Calu3 (cell line): ENCODE measurements around the gene ARHGEF10L. TPM values are rescaled to one million over a fixed set of nuclear protein-coding genes. Genes with fewer than 3 reads are reported as not detected.
A peak's percentile ranks its signal among the peaks of the same experiment; 100 is the strongest.

Experiments
- BruUV-seq: library from RNA; stranded (reverse); fragments of 400-500 nt; replicated peaks from 2 replicates; lab custom pipeline; 2021; lab: Mats Ljungman, UMichigan
- CTCF ChIA-PET: fragments of 300-600 bp; sonication (Branson Sonifier 250); formaldehyde crosslinking; loops from one replicate; lab custom pipeline; 2022; ENCODE audit warnings: antibody characterized with exemption; lab: Charles Lee
- DNase-seq: peaks from one replicate; pipeline ENCODE4 v3.0.0; 2022
- H3K27ac Mint-ChIP-seq: one replicate; pipeline ENCODE4 v1.8.0; 2022; ENCODE audit warnings: mixed read lengths; ENCODE audit not compliant: unreplicated experiment
- H3K27me3 Mint-ChIP-seq: one replicate; pipeline ENCODE4 v1.8.0; 2022; ENCODE audit warnings: mixed read lengths; ENCODE audit not compliant: unreplicated experiment
- H3K36me3 Mint-ChIP-seq: one replicate; pipeline ENCODE4 v1.8.0; 2022; ENCODE audit warnings: mild to moderate bottlenecking, moderate library complexity, mixed read lengths; ENCODE audit not compliant: insufficient read depth, unreplicated experiment
- H3K4me1 Mint-ChIP-seq: one replicate; pipeline ENCODE4 v1.8.0; 2022; ENCODE audit warnings: mild to moderate bottlenecking, low read depth, mixed read lengths; ENCODE audit not compliant: unreplicated experiment
- H3K4me3 Mint-ChIP-seq: one replicate; pipeline ENCODE4 v1.8.0; 2022; ENCODE audit warnings: mild to moderate bottlenecking, low read depth, moderate library complexity, mixed read lengths; ENCODE audit not compliant: unreplicated experiment
- H3K9me3 Mint-ChIP-seq: one replicate; pipeline ENCODE4 v1.8.0; 2022; ENCODE audit warnings: low read depth, mixed read lengths; ENCODE audit not compliant: unreplicated experiment
- CTCF ChIP-seq: fragments of 200-600 bp; IDR thresholded peaks from one replicate; pipeline ENCODE4 v1.8.0; 2022; ENCODE audit warnings: antibody characterized with exemption; ENCODE audit not compliant: unreplicated experiment
- intact Hi-C: fragments of 100-400 bp; cut with micrococcal nuclease; formaldehyde crosslinking; loops from one replicate; pipeline ENCODE4 v1.10.0; 2022; ENCODE audit not compliant: unreplicated experiment
- total RNA-seq: library from RNA; stranded (reverse); gene quantifications from 2 replicates; pipeline ENCODE4 v1.2.3, GENCODE V29; 2022

ARHGEF10L gene
- total RNA-seq, 1 experiment from 2014 or later, result 20.1 TPM

GRCh38 chr1:17559615-17560419 is 20.3 kb downstream of the ARHGEF10L start:
- intact Hi-C loops, result loop anchor here (10.0 kb wide), 1 partner anchor 55 kb away; no protein-coding TSS in a partner anchor
- peaks cover 53% of the 10 kb centered on the region for H3K4me1 Mint-ChIP-seq
- no peaks in the 10 kb centered on the region for H3K9me3 Mint-ChIP-seq
- CTCF ChIA-PET, result interaction anchor here (0.5 to 1.2 kb wide), 5 partner anchors 8 to 947 kb away, joined by 3 to 8 read pairs (median 4); partner anchors contain the start of gene NBPF1
- no peak for TF ChIP-seq CTCF
- no TSS peak for BruUV-seq
- peak overlapping the region; percentile 17 for H3K4me3 Mint-ChIP-seq
- DNase-seq, result peak; percentile 61
- H3K27me3 Mint-ChIP-seq, result no peaks in the 10 kb centered on the region
- peak overlapping the region; percentile 28 for H3K27ac Mint-ChIP-seq
- peaks cover 16% of the 10 kb centered on the region for H3K36me3 Mint-ChIP-seq

- no peak for TF ChIP-seq CTCF
- CTCF ChIA-PET, result interaction anchor here (0.8 to 1.2 kb wide), 2 partner anchors 9 to 46 kb away, joined by 3 read pairs; no protein-coding TSS in a partner anchor
- peaks cover 55% of the 10 kb centered on the region for H3K4me1 Mint-ChIP-seq
Measured at GRCh38 chr1:17561247-17561548, 21.7 kb downstream of the ARHGEF10L start.

GRCh38 chr1:17561561-17561985 is 22.1 kb downstream of the ARHGEF10L start:
- Mint-ChIP-seq H3K27me3 (no peaks in the 10 kb centered on the region), H3K27ac (peak overlapping the region; percentile 28), H3K36me3 (peaks cover 16% of the 10 kb centered on the region), H3K4me3 (peak overlapping the region; percentile 7), H3K4me1 (peaks cover 55% of the 10 kb centered on the region), H3K9me3 (no peaks in the 10 kb centered on the region)
- DNase-seq, result peak; percentile 32
- no peak for TF ChIP-seq CTCF
- no TSS peak for BruUV-seq
- CTCF ChIA-PET, result interaction anchor here (0.8 kb wide), 1 partner anchor 45 kb away, joined by 3 read pairs; no protein-coding TSS in a partner anchor
- intact Hi-C loops, result loop anchor here (10.0 kb wide), 1 partner anchor 57 kb away; no protein-coding TSS in a partner anchor

More at GRCh38 chr1:17561247-17561548, 21.7 kb downstream of the ARHGEF10L start:
- intact Hi-C loops, result loop anchor here (10.0 kb wide), 1 partner anchor 56 kb away; no protein-coding TSS in a partner anchor
- peaks cover 16% of the 10 kb centered on the region for H3K36me3 Mint-ChIP-seq
- H3K27me3 Mint-ChIP-seq, result no peaks in the 10 kb centered on the region
- no TSS peak for BruUV-seq
- H3K4me3 Mint-ChIP-seq, result peak overlapping the region; percentile 7
- H3K9me3 Mint-ChIP-seq, result no peaks in the 10 kb centered on the region
- no peak for DNase-seq
- peak overlapping the region; percentile 28 for H3K27ac Mint-ChIP-seq

GRCh38 chr1:17562375-17562774 is 22.9 kb downstream of the ARHGEF10L start:
- Mint-ChIP-seq H3K4me1 (peaks cover 55% of the 10 kb centered on the region), H3K27me3 (no peaks in the 10 kb centered on the region), H3K4me3 (no peak overlapping the region), H3K9me3 (no peaks in the 10 kb centered on the region), H3K27ac (peak overlapping the region; percentile 28), H3K36me3 (peaks cover 16% of the 10 kb centered on the region)
- no TSS peak for BruUV-seq
- DNase-seq, result no peak
- TF ChIP-seq CTCF, result no peak
- CTCF ChIA-PET, result no interaction called here
- intact Hi-C loops, result loop anchor here (10.0 kb wide), 1 partner anchor 58 kb away; no protein-coding TSS in a partner anchor
